Esophagus muscularis mucosa (tissue), 3 donors: ENCODE results near the gene IPCEF1.

ENCODE experiments used
- POLR2A ChIP-seq: fragments of 450-650 bp; IDR thresholded peaks from one replicate; pipeline ENCODE4 v1.6.1; 2017; ENCODE audit warnings: antibody characterized with exemption, moderate library complexity, mild to moderate bottlenecking, low read depth
- TF ChIP-seq, protein P1 (sequence below), 3 experiments: fragments of 200-600 bp in 2 of 3; fragments of 450-650 bp in 1 of 3; sonication (generic) in 2 of 3; IDR thresholded peaks; one replicate each; pipeline ENCODE4 v1.5.1; 2017 to 2019; ENCODE audit warnings: antibody characterized with exemption in 3 of 3, mild to moderate bottlenecking in 2 of 3, moderate library complexity in 1 of 3

DNA sequence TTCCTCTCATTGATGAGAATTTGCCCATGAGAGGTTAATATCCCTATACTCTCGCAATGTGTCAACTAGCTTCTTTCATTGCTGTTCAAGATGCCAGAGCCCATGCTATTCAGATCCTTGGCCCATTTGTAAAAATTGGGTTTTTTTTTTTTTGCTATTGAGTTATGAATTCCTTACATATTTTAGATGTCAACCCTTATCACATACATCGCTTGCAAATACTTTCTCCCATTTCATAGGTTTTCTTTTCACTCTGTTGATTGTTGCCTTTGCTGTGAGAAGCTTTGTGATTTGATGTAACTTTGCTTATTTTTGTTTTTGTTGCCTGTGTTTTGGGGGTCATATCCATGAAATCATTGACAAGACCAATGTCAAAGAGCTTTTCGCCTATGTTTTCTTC lies 32.2 kb upstream of the IPCEF1 start:
- TF ChIP-seq, protein P1, sequence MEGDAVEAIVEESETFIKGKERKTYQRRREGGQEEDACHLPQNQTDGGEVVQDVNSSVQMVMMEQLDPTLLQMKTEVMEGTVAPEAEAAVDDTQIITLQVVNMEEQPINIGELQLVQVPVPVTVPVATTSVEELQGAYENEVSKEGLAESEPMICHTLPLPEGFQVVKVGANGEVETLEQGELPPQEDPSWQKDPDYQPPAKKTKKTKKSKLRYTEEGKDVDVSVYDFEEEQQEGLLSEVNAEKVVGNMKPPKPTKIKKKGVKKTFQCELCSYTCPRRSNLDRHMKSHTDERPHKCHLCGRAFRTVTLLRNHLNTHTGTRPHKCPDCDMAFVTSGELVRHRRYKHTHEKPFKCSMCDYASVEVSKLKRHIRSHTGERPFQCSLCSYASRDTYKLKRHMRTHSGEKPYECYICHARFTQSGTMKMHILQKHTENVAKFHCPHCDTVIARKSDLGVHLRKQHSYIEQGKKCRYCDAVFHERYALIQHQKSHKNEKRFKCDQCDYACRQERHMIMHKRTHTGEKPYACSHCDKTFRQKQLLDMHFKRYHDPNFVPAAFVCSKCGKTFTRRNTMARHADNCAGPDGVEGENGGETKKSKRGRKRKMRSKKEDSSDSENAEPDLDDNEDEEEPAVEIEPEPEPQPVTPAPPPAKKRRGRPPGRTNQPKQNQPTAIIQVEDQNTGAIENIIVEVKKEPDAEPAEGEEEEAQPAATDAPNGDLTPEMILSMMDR (IDR thresholded peaks at IDR 0.05), result no peak
- TF ChIP-seq POLR2A, result no peak
